ENCODE data around the gene RPTN.

Gene RPTN

GRCh38 chr1:152107031-152107983 lies 51.7 kb downstream of the RPTN start:
- H3K27me3 ChIP-seq (ENCODE audit: control insufficient read depth in 2 of 2, insufficient read depth in 2 of 2, low read length in 2 of 2), result peaks cover 58 to 63% of the 10 kb centered on the region in 2 donors
- no peak overlapping the region for H3K27ac ChIP-seq (ENCODE audit: low read depth in 2 of 2, low read length in 2 of 2)
- H3K9me3 ChIP-seq (ENCODE audit: control insufficient read depth in 2 of 2, low read length in 2 of 2), result no peaks in the 10 kb centered on the region
- H3K36me3 ChIP-seq (ENCODE audit: control insufficient read depth in 2 of 2, insufficient read depth in 2 of 2, low read length in 2 of 2), result no peaks in the 10 kb centered on the region
- no peak overlapping the region for H3K9ac ChIP-seq (ENCODE audit: low read depth in 1 of 2, low read length in 2 of 2)
- peak overlapping the region in 1 of 2 donors; percentile 34 for H3K4me3 ChIP-seq (ENCODE audit: low read length in 2 of 2)
- H3K4me1 ChIP-seq (ENCODE audit: control insufficient read depth in 2 of 2, insufficient read depth in 2 of 2, low read length in 2 of 2), result peaks cover 22 to 29% of the 10 kb centered on the region in 2 donors

DNA sequence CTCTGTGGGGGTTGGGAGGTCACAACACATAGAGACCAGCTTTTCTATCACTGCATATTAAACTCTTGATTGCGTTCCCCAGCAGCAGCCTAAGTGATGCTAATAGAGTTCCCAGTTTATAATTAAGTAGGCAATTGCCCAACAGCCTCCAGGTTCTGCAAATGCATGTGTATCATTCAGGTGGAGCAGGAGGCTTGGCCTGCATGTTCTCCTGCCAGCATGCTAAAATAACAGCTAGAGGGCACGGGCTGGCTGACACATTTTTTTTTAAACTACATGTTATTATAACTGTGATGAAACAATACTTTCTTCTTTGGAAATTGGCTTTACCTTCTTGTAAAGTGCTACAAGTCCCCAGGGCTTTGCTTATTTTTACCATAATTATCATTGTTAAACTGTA lies 54.2 kb downstream of the RPTN start:
- no peaks in the 10 kb centered on the region for H3K9me3 ChIP-seq (ENCODE audit: control insufficient read depth in 2 of 2, low read length in 2 of 2)
- H3K9ac ChIP-seq (ENCODE audit: low read depth in 1 of 2, low read length in 2 of 2), result no peak overlapping the region
- peaks cover 44% of the 10 kb centered on the region in 2 donors for H3K27me3 ChIP-seq (ENCODE audit: control insufficient read depth in 2 of 2, insufficient read depth in 2 of 2, low read length in 2 of 2)
- no peak overlapping the region for H3K27ac ChIP-seq (ENCODE audit: low read depth in 2 of 2, low read length in 2 of 2)
- H3K4me3 ChIP-seq (ENCODE audit: low read length in 2 of 2), result no peak overlapping the region
- no peaks in the 10 kb centered on the region for H3K36me3 ChIP-seq (ENCODE audit: control insufficient read depth in 2 of 2, insufficient read depth in 2 of 2, low read length in 2 of 2)
- peaks cover 6 to 8% of the 10 kb centered on the region in 2 donors for H3K4me1 ChIP-seq (ENCODE audit: control insufficient read depth in 2 of 2, insufficient read depth in 2 of 2, low read length in 2 of 2)

Measured in mucosa of rectum (tissue), 2 donors.